ENCODE results near the gene NGF. TPM values are rescaled to one million over a fixed set of nuclear protein-coding genes. Genes with fewer than 3 reads are reported as not detected.

The NGF gene
- total RNA-seq, 1 experiment from 2014 or later: 0.47 TPM

DNA sequence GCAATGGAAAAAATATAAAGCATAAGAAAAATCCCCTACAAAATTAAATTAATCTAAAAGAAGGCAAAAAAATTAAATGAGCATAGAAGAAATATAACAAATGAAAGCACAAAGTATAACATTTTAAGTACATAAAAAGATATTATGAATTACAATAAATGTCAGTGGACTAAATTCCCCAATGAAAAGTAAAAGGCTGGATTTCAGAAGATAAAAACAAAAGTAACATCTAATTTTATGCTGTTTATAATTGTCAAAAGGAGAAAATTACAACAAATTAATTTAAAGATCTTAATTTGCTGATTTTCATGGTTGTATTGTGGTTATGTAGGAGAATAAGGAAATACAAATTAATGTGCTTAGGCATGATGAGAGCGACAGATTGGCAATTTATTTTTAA is 92.8 kb downstream of the NGF start:
- TF ChIP-seq EZH2 (IDR thresholded peaks at IDR 0.05; ENCODE audit: borderline replicate concordance, low read depth, low read length, poor library complexity, severe bottlenecking) (no peak), CTCF (conservative IDR thresholded peaks at IDR 0.05; ENCODE audit: low read depth, low read length) (no peak)
- BruUV-seq (replicated peaks): no TSS peak
- intact Hi-C loops (cut with micrococcal nuclease; ENCODE audit: unreplicated experiment): no loop called here
- ChIA-PET CTCF (no interaction called here), POLR2A (ENCODE audit: low non-redundant PET) (no interaction called here)
- no peaks in the 10 kb centered on the region for H3K27me3 ChIP-seq (replicated peaks; ENCODE audit: insufficient read depth, low read depth, low read length, poor library complexity)
- DNase-seq (ENCODE audit: low spot score): no peak
- no peaks in the 10 kb centered on the region for H3K4me1 ChIP-seq (ENCODE audit: insufficient read depth, low read length, poor library complexity, severe bottlenecking)
- H3K4me3 ChIP-seq (ENCODE audit: low read depth, low read length, poor library complexity, severe bottlenecking): no peak overlapping the region
- no peaks in the 10 kb centered on the region for H3K36me3 ChIP-seq (ENCODE audit: insufficient read depth, low read length, poor library complexity, severe bottlenecking)
- H3K27ac ChIP-seq (ENCODE audit: low read depth, low read length, poor library complexity, severe bottlenecking): no peak overlapping the region
- H3K9me3 ChIP-seq (ENCODE audit: low read depth, low read length, poor library complexity, severe bottlenecking): peaks cover 13% of the 10 kb centered on the region

DNA sequence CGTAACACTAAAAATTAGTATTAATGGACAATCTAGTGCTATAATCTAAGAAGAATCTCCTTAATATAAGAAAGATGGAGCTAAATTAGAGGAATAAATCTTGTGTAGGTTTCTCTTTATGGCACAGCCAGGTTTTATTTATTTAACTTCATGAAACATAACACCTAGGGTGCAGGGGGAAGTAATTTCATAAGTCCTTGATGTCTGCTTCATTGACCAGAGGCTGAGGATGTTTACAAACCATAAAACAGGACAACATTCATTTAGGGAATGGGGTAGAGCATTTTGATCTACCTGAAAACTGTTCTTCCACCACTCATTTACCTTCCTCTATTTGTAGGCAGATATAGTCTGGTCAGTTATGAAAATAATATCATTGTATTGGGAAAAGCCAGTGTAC is 95.5 kb downstream of the NGF start:
- Histone ChIP-seq H3K9me3 (ENCODE audit: low read depth, low read length, poor library complexity, severe bottlenecking) (peaks cover 4% of the 10 kb centered on the region), H3K27ac (ENCODE audit: low read depth, low read length, poor library complexity, severe bottlenecking) (no peak overlapping the region), H3K27me3 (replicated peaks; ENCODE audit: insufficient read depth, low read depth, low read length, poor library complexity) (no peaks in the 10 kb centered on the region), H3K36me3 (ENCODE audit: insufficient read depth, low read length, poor library complexity, severe bottlenecking) (no peaks in the 10 kb centered on the region), H3K4me1 (ENCODE audit: insufficient read depth, low read length, poor library complexity, severe bottlenecking) (no peaks in the 10 kb centered on the region), H3K4me3 (ENCODE audit: low read depth, low read length, poor library complexity, severe bottlenecking) (no peak overlapping the region)
- no peak for TF ChIP-seq CTCF (conservative IDR thresholded peaks at IDR 0.05; ENCODE audit: low read depth, low read length)
- no peak for TF ChIP-seq EZH2 (IDR thresholded peaks at IDR 0.05; ENCODE audit: borderline replicate concordance, low read depth, low read length, poor library complexity, severe bottlenecking)
- no TSS peak for BruUV-seq (replicated peaks)
- CTCF ChIA-PET: no interaction called here
- intact Hi-C loops (cut with micrococcal nuclease; ENCODE audit: unreplicated experiment): no loop called here
- POLR2A ChIA-PET (ENCODE audit: low non-redundant PET): no interaction called here
- DNase-seq (ENCODE audit: low spot score): no peak

GRCh38 chr1:115241309-115241708 is 96.7 kb downstream of the NGF start:
- no TSS peak for BruUV-seq (replicated peaks)
- intact Hi-C loops (cut with micrococcal nuclease; ENCODE audit: unreplicated experiment): no loop called here
- Histone ChIP-seq H3K9me3 (ENCODE audit: low read depth, low read length, poor library complexity, severe bottlenecking) (peaks cover 4% of the 10 kb centered on the region), H3K36me3 (ENCODE audit: insufficient read depth, low read length, poor library complexity, severe bottlenecking) (no peaks in the 10 kb centered on the region), H3K4me1 (ENCODE audit: insufficient read depth, low read length, poor library complexity, severe bottlenecking) (no peaks in the 10 kb centered on the region), H3K27me3 (replicated peaks; ENCODE audit: insufficient read depth, low read depth, low read length, poor library complexity) (no peaks in the 10 kb centered on the region), H3K4me3 (ENCODE audit: low read depth, low read length, poor library complexity, severe bottlenecking) (no peak overlapping the region), H3K27ac (ENCODE audit: low read depth, low read length, poor library complexity, severe bottlenecking) (no peak overlapping the region)
- no peak for DNase-seq (ENCODE audit: low spot score)
- ChIA-PET CTCF (no interaction called here), POLR2A (ENCODE audit: low non-redundant PET) (no interaction called here)
- TF ChIP-seq EZH2 (IDR thresholded peaks at IDR 0.05; ENCODE audit: borderline replicate concordance, low read depth, low read length, poor library complexity, severe bottlenecking) (no peak), CTCF (conservative IDR thresholded peaks at IDR 0.05; ENCODE audit: low read depth, low read length) (no peak)

Measured in A673 (cell line).